Neural cell (in vitro differentiated cells): ENCODE results near the gene DNAH6. TPM values are rescaled to one million over a fixed set of nuclear protein-coding genes. Genes with fewer than 3 reads are reported as not detected.

Experiments used
- H2AFZ ChIP-seq: fragments of 200-600, 300-800 bp; sonication (generic), shearing (Covaris generic); 2 replicates; pipeline ENCODE4 v1.6.0; 2014; ENCODE audit warnings: low read depth, mild to moderate bottlenecking, antibody characterized with exemption, low read length, moderate library complexity
- H3F3A ChIP-seq: fragments of 200-600 bp; shearing (Covaris generic); 2 replicates; pipeline ENCODE4 v1.6.1; 2016; ENCODE audit warnings: mild to moderate bottlenecking, moderate library complexity, mixed read lengths, antibody characterized with exemption, low read length; ENCODE audit not compliant: insufficient read depth, poor library complexity, severe bottlenecking
- H3K27ac ChIP-seq: fragments of 200-600, 300-800 bp; sonication (generic), shearing (Covaris generic); 2 replicates; pipeline ENCODE4 v1.5.1; 2014; ENCODE audit warnings: mild to moderate bottlenecking, low read length, moderate library complexity
- H3K27me3 ChIP-seq: fragments of 300-800, 200-600 bp; sonication (generic), shearing (Covaris generic); 2 replicates; pipeline ENCODE4 v1.6.0; 2014; ENCODE audit warnings: mild to moderate bottlenecking, low read depth, low read length, moderate library complexity; ENCODE audit not compliant: insufficient read depth
- H3K36me3 ChIP-seq: fragments of 300-800, 200-600 bp; sonication (generic), shearing (Covaris generic); 2 replicates; pipeline ENCODE4 v1.5.1; 2014; ENCODE audit warnings: mild to moderate bottlenecking, antibody characterized with exemption, low read length, moderate library complexity; ENCODE audit not compliant: insufficient read depth
- H3K4me2 ChIP-seq: fragments of 300-800, 200-600 bp; sonication (generic), shearing (Covaris generic); 2 replicates; pipeline ENCODE4 v1.6.0; 2014; ENCODE audit warnings: mild to moderate bottlenecking, low read length
- H3K4me3 ChIP-seq: fragments of 300-800, 200-600 bp; sonication (generic), shearing (Covaris generic); 2 replicates; pipeline ENCODE4 v1.5.1; 2014; ENCODE audit warnings: mild to moderate bottlenecking, low read length, moderate library complexity
- H3K79me2 ChIP-seq: fragments of 200-600 bp; shearing (Covaris generic); replicated peaks from 2 replicates; pipeline ENCODE4 v1.6.0; 2014; ENCODE audit warnings: mild to moderate bottlenecking, low read length, moderate library complexity; ENCODE audit not compliant: insufficient read depth
- H3K9ac ChIP-seq: fragments of 300-800, 200-600 bp; sonication (generic), shearing (Covaris generic); 2 replicates; pipeline ENCODE4 v1.6.1; 2016; ENCODE audit warnings: mild to moderate bottlenecking, low read length, mixed read lengths
- H3K9me2 ChIP-seq: fragments of 200-600 bp; shearing (Covaris generic); 2 replicates; pipeline ENCODE4 v1.6.1; 2016; ENCODE audit warnings: mild to moderate bottlenecking, low read length, mixed read lengths; ENCODE audit not compliant: insufficient read depth
- H3K9me3 ChIP-seq: fragments of 200-600, 300-800 bp; sonication (generic), shearing (Covaris generic); 2 replicates; pipeline ENCODE4 v1.6.1; 2016; ENCODE audit warnings: mild to moderate bottlenecking, mixed run types, low read length, moderate library complexity, mixed read lengths
- H4K20me1 ChIP-seq: fragments of 200-600 bp; shearing (Covaris generic); 2 replicates; pipeline ENCODE4 v1.6.1; 2016; ENCODE audit warnings: mild to moderate bottlenecking, mixed run types; ENCODE audit not compliant: insufficient read depth
- EP300 ChIP-seq: fragments of 450-650 bp; conservative IDR thresholded peaks from 2 replicates; pipeline ENCODE4 v1.6.1; 2014; ENCODE audit warnings: antibody characterized with exemption, mild to moderate bottlenecking, moderate library complexity; ENCODE audit not compliant: poor library complexity, severe bottlenecking
- EZH2 ChIP-seq: fragments of 200-600, 300-800 bp; shearing (Covaris generic), sonication (generic); IDR thresholded peaks from 2 replicates; pipeline ENCODE4 v1.6.1; 2014; ENCODE audit warnings: antibody characterized with exemption, low read length, borderline replicate concordance, mild to moderate bottlenecking; ENCODE audit not compliant: insufficient read depth, poor library complexity, severe bottlenecking
- MXI1 ChIP-seq: fragments of 450-650 bp; conservative IDR thresholded peaks from 2 replicates; pipeline ENCODE4 v1.6.1; 2014; ENCODE audit warnings: antibody characterized with exemption, mild to moderate bottlenecking; ENCODE audit not compliant: poor library complexity, severe bottlenecking
- POLR2AphosphoS5 ChIP-seq: IDR thresholded peaks from 2 replicates; pipeline ENCODE4 v1.6.1; 2012
- RAD21 ChIP-seq: fragments of 450-650 bp; conservative IDR thresholded peaks from 2 replicates; pipeline ENCODE4 v1.6.1; 2014; ENCODE audit warnings: antibody characterized with exemption, mild to moderate bottlenecking, moderate library complexity
- SMC3 ChIP-seq: fragments of 450-650 bp; conservative IDR thresholded peaks from 2 replicates; pipeline ENCODE4 v1.6.1; 2014; ENCODE audit warnings: antibody characterized with exemption, mild to moderate bottlenecking, moderate library complexity; ENCODE audit not compliant: poor library complexity
- TAF1 ChIP-seq: IDR thresholded peaks from 2 replicates; pipeline ENCODE4 v1.6.1; 2012; ENCODE audit warnings: low read depth
- polyA plus RNA-seq: library from polyadenylated mRNA; depleted of rRNA; stranded (reverse); fragments of >200 nt; gene quantifications from 2 replicates; pipeline ENCODE4 v1.2.3, GENCODE V29; 2014
- TF ChIP-seq, protein P1 (sequence below): fragments of 450-650 bp; IDR thresholded peaks from 2 replicates; pipeline ENCODE4 v1.5.1; 2014; ENCODE audit warnings: antibody characterized with exemption, mild to moderate bottlenecking, moderate library complexity; ENCODE audit not compliant: poor library complexity, severe bottlenecking
- TF ChIP-seq, protein P2 (sequence below): IDR thresholded peaks from 2 replicates; pipeline ENCODE4 v1.6.1; 2012; ENCODE audit warnings: borderline replicate concordance

Gene DNAH6
- polyA plus RNA-seq, 1 donor from 2014 or later, result 2.1 TPM

DNA sequence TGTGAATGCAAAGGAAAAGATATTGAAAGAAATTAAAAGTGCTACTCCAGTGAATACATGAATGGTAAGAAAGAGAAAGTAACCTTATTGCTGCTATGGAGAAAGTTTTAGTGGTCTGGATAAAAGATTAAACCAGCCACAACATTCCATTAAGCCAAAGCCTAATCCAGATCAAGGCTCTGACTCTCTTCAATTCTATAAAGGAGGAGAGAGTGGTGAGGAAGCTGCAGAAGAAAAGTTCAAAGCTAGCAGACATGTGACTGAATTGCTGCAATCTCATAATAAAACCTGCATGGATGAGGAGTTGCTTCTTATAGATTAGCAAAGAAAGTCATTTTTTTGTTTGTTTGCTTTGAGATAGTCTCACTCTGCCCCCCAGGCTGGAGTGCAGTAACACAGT is 130.2 kb downstream of the DNAH6 start:
- Histone ChIP-seq H3K79me2 (no peaks in the 10 kb centered on the region), H3K27ac (no peak overlapping the region), H3K4me2 (no peak overlapping the region), H3K4me3 (no peak overlapping the region), H3F3A (no peaks in the 10 kb centered on the region), H4K20me1 (no peaks in the 10 kb centered on the region), H3K9me3 (no peaks in the 10 kb centered on the region), H2AFZ (no peak overlapping the region), H3K27me3 (no peaks in the 10 kb centered on the region), H3K9me2 (no peaks in the 10 kb centered on the region), H3K9ac (no peak overlapping the region), H3K36me3 (no peaks in the 10 kb centered on the region)
- TF ChIP-seq RAD21 (no peak), EP300 (no peak), SMC3 (no peak), MXI1 (no peak), TAF1 (no peak), EZH2 (no peak), POLR2AphosphoS5 (no peak)
- TF ChIP-seq, protein P1, sequence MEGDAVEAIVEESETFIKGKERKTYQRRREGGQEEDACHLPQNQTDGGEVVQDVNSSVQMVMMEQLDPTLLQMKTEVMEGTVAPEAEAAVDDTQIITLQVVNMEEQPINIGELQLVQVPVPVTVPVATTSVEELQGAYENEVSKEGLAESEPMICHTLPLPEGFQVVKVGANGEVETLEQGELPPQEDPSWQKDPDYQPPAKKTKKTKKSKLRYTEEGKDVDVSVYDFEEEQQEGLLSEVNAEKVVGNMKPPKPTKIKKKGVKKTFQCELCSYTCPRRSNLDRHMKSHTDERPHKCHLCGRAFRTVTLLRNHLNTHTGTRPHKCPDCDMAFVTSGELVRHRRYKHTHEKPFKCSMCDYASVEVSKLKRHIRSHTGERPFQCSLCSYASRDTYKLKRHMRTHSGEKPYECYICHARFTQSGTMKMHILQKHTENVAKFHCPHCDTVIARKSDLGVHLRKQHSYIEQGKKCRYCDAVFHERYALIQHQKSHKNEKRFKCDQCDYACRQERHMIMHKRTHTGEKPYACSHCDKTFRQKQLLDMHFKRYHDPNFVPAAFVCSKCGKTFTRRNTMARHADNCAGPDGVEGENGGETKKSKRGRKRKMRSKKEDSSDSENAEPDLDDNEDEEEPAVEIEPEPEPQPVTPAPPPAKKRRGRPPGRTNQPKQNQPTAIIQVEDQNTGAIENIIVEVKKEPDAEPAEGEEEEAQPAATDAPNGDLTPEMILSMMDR, result no peak
- TF ChIP-seq, protein P2, sequence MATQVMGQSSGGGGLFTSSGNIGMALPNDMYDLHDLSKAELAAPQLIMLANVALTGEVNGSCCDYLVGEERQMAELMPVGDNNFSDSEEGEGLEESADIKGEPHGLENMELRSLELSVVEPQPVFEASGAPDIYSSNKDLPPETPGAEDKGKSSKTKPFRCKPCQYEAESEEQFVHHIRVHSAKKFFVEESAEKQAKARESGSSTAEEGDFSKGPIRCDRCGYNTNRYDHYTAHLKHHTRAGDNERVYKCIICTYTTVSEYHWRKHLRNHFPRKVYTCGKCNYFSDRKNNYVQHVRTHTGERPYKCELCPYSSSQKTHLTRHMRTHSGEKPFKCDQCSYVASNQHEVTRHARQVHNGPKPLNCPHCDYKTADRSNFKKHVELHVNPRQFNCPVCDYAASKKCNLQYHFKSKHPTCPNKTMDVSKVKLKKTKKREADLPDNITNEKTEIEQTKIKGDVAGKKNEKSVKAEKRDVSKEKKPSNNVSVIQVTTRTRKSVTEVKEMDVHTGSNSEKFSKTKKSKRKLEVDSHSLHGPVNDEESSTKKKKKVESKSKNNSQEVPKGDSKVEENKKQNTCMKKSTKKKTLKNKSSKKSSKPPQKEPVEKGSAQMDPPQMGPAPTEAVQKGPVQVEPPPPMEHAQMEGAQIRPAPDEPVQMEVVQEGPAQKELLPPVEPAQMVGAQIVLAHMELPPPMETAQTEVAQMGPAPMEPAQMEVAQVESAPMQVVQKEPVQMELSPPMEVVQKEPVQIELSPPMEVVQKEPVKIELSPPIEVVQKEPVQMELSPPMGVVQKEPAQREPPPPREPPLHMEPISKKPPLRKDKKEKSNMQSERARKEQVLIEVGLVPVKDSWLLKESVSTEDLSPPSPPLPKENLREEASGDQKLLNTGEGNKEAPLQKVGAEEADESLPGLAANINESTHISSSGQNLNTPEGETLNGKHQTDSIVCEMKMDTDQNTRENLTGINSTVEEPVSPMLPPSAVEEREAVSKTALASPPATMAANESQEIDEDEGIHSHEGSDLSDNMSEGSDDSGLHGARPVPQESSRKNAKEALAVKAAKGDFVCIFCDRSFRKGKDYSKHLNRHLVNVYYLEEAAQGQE, result no peak

DNA sequence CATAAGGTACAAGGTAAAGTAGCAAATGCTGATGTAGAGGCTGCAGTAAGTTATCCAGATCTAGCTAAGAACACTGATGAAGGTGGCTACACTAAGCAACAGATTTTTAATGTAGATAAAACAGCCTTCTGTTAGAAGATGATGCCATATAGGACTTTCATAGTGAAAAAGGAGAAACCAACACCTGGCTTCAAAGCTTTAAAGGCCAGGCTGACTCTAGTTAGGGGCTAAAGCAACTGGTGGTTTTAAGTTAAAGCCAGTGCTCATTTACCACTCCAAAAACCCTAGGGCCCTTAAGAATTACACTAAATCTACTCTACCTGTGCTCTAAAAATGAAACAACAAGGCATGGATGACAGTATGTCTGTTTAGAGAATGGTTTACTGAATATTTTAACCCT is 131.0 kb downstream of the DNAH6 start:
- H2AFZ ChIP-seq, result no peak overlapping the region
- no peak overlapping the region for H3K27ac ChIP-seq
- H3K79me2 ChIP-seq, result no peaks in the 10 kb centered on the region
- TF ChIP-seq RAD21 (no peak), SMC3 (no peak), EP300 (no peak)
- TF ChIP-seq, protein P2, result no peak
- H3K9ac ChIP-seq, result no peak overlapping the region
- no peak overlapping the region for H3K4me3 ChIP-seq
- H3F3A ChIP-seq, result no peaks in the 10 kb centered on the region
- H3K27me3 ChIP-seq, result no peaks in the 10 kb centered on the region
- H3K9me2 ChIP-seq, result no peaks in the 10 kb centered on the region
- no peak overlapping the region for H3K4me2 ChIP-seq
- no peaks in the 10 kb centered on the region for H3K9me3 ChIP-seq
- no peaks in the 10 kb centered on the region for H4K20me1 ChIP-seq
- no peaks in the 10 kb centered on the region for H3K36me3 ChIP-seq
